ENCODE measurements around the gene OR1N2. TPM values are rescaled to one million over a fixed set of nuclear protein-coding genes. Genes with fewer than 3 reads are reported as not detected.

Gene OR1N2
- total RNA-seq, 1 experiment from 2014 or later, result not detected

DNA sequence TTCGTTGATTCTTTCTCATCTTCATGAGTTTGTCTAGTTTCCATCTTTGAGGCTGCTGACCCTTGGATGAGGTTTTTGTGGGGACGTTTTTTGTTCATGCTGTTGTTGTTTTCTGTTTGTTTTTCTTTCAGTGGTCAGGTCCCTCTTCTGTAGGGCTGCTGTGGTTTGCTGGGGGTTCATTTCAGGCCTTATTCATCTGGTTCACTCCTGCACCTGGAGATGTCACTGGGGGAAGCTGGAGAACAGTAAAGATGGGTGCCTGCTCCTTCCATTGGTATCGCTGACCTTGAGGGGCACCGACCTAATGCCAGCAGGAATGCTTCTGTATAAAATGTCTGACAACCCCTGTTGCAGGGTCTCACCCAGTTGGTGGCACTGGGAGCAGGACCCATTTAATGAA lies 8.5 kb downstream of the OR1N2 start:
- H2BK5ac ChIP-seq (ENCODE audit: insufficient read length, low read length), result no peak overlapping the region
- Mint-ChIP-seq H3K9me3 (peaks cover 75 to 83% of the 10 kb centered on the region in 2 experiments), H3K27ac (no peak overlapping the region), H3K27me3 (ENCODE audit: low read depth) (no peaks in the 10 kb centered on the region; the same call in 1 of the 2 replicates), H3K4me3 (no peak overlapping the region), H3K36me3 (ENCODE audit: insufficient read depth in 1 of 3, low read depth in 3 of 3) (peaks cover 5 to 27% (median 6%) of the 10 kb centered on the region in 3 experiments; a peak in 5 of 7 replicates), H3K4me1 (no peaks in the 10 kb centered on the region)
- no peak overlapping the region for H2BK120ac ChIP-seq (ENCODE audit: low read depth, low read length, poor library complexity, severe bottlenecking)
- no peaks in the 10 kb centered on the region for H3K79me1 ChIP-seq (ENCODE audit: insufficient read depth, low read depth, low read length, poor library complexity, severe bottlenecking)
- no peak overlapping the region for H3K4me2 ChIP-seq (ENCODE audit: insufficient read depth, insufficient read length, low read length)
- TF ChIP-seq CTCF (conservative IDR thresholded peaks at IDR 0.05), result no peak
- no peak overlapping the region for H2BK12ac ChIP-seq (ENCODE audit: insufficient read length, low read depth, low read length)
- H3K27me3 ChIP-seq (ENCODE audit: insufficient read depth, low read length), result no peaks in the 10 kb centered on the region
- H3K56ac ChIP-seq (ENCODE audit: insufficient read length, low read depth, low read length), result no peak overlapping the region
- no peaks in the 10 kb centered on the region for H3K23me2 ChIP-seq (ENCODE audit: insufficient read length, low read depth, low read length, poor library complexity, severe bottlenecking)
- peaks cover 45% of the 10 kb centered on the region for H3K9me3 ChIP-seq (ENCODE audit: control insufficient read depth, low read depth, low read length)
- H4K5ac ChIP-seq (ENCODE audit: insufficient read length, low read depth, low read length), result no peak overlapping the region
- no CpG with 5 or more reads among the region's 4 CpGs for WGBS (ENCODE audit: extremely low coverage, insufficient read length, low lambda C conversion rate)
- DNase-seq, result no peak
- no peak overlapping the region for H3K18ac ChIP-seq (ENCODE audit: insufficient read length, low read depth, low read length)
- H3K9ac ChIP-seq (ENCODE audit: extremely low read depth, insufficient read length, low read length), result no peak overlapping the region
- H3K79me2 ChIP-seq (ENCODE audit: insufficient read depth, low read length), result no peaks in the 10 kb centered on the region
- H3K27ac ChIP-seq (ENCODE audit: insufficient read length, low read depth, low read length), result no peak overlapping the region
- no peak overlapping the region for H3K14ac ChIP-seq (ENCODE audit: insufficient read depth, low read length)
- no peak overlapping the region for H3K4ac ChIP-seq (ENCODE audit: low read depth, low read length)
- H2BK20ac ChIP-seq (ENCODE audit: low read depth, low read length, poor library complexity, severe bottlenecking), result no peak overlapping the region
- no peaks in the 10 kb centered on the region for H4K20me1 ChIP-seq (ENCODE audit: control insufficient read depth, insufficient read depth, insufficient read length)
- H2AK5ac ChIP-seq (ENCODE audit: insufficient read length, low read length), result no peak overlapping the region
- H2AFZ ChIP-seq (ENCODE audit: low read length), result no peak overlapping the region
- no peaks in the 10 kb centered on the region for H3K4me1 ChIP-seq (ENCODE audit: insufficient read depth, low read length)
- no peak overlapping the region for H4K91ac ChIP-seq (ENCODE audit: insufficient read length, low read depth, low read length)
- H4K8ac ChIP-seq (replicated peaks; ENCODE audit: insufficient read length, low read depth, low read length), result no peak overlapping the region
- no peak overlapping the region for H3T11ph ChIP-seq (ENCODE audit: low read length)
- no peak overlapping the region for H3K23ac ChIP-seq (ENCODE audit: insufficient read length, low read depth, low read length)
- H2BK15ac ChIP-seq (ENCODE audit: low read depth, low read length), result no peak overlapping the region

Data from H9 (cell line).